Measurements from ENCODE around the gene TSFM. TPM values are rescaled to one million over a fixed set of nuclear protein-coding genes. Genes with fewer than 3 reads are reported as not detected.

Gene TSFM
- total and polyA plus RNA-seq, 11 donors: 37.6 to 80.8 (median 45.4) TPM

DNA sequence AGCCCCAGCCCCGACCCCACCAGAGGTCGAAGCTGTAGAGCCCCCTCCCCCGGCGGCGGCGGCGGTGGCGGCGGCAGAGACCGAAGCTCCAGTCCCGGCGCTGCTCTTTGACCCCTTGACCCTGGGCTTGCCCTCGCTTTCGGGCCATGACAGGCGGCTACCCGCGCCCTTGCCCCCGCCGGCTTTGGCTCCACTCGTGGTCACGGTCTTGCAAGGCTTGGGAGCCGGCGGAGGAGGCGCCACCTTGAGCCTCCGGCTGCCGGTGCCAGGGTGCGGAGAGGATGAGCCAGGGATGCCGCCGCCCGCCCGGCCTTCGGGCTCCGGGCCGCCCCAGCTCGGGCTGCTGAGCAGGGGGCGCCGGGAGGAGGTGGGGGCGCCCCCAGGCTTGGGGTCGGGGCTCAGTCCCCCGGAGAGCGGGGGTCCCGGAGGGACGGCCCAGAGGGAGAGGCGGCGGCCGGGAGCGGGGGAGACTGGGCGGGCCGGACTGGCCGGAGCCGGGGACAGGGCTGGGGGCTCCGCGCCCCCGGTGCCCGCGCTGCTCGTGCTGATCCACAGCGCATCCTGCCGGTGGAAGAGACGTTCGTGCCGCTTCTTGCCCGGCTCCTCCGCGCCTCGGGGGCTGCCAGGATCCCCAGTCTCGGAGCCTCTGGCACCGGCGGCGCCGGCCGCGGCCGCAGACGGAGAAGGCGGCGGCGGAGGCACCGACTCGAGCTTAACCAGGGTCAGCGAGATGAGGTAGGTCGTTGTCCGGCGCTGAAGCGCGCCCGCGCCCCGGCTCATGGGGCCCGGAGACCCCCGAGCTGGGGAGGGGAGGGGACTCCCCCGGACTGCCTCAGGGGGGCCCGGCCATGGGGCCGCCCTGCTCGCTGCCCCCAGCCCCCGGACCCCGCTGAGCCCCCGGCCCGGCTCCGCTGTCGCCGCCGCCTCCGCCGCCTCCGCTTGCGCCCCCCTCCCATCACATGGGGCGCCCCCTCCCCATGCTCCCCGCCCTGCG, 44.8 kb upstream of the TSFM start:
- 3 to 16% (median 9%) methylated on average over 31 to 110 of the region's 110 CpGs for WGBS, 4 donors
- peaks cover 5 to 65% (median 31%) of the 10 kb centered on the region in 12 donors for H3K4me1 ChIP-seq
- peak overlapping the region in 10 of 12 donors; percentile 2 to 77 (median 56) for H3K27ac ChIP-seq
- H3K27me3 ChIP-seq: peaks cover 25 to 78% (median 39%) of the 10 kb centered on the region in 9 donors
- TF ChIP-seq, protein P1, sequence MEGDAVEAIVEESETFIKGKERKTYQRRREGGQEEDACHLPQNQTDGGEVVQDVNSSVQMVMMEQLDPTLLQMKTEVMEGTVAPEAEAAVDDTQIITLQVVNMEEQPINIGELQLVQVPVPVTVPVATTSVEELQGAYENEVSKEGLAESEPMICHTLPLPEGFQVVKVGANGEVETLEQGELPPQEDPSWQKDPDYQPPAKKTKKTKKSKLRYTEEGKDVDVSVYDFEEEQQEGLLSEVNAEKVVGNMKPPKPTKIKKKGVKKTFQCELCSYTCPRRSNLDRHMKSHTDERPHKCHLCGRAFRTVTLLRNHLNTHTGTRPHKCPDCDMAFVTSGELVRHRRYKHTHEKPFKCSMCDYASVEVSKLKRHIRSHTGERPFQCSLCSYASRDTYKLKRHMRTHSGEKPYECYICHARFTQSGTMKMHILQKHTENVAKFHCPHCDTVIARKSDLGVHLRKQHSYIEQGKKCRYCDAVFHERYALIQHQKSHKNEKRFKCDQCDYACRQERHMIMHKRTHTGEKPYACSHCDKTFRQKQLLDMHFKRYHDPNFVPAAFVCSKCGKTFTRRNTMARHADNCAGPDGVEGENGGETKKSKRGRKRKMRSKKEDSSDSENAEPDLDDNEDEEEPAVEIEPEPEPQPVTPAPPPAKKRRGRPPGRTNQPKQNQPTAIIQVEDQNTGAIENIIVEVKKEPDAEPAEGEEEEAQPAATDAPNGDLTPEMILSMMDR (IDR thresholded peaks at IDR 0.05): peak in 5 of 12 donors; percentile 21 to 49 (median 29)
- TF ChIP-seq POLR2A (IDR thresholded peaks at IDR 0.05): no peak
- intact Hi-C loops (cut with DNase I): loop anchor here in 3 of 10 donors (10.0 kb wide), 2 partner anchors 103 to 153 kb away; partner anchors contain the start of gene B4GALNT1 (in 1 of the 3)
- H3K36me3 ChIP-seq: peaks cover 0 to 21% (median 0%) of the 10 kb centered on the region in 9 donors
- peak overlapping the region; percentile 34 to 58 (median 51) for H3K4me3 ChIP-seq
- no peaks in the 10 kb centered on the region for H3K9me3 ChIP-seq
- DNase-seq: peak in 1 of 5 donors; percentile 21
- peak in 2 of 4 donors; percentile 1 to 4 for ATAC-seq

- Histone ChIP-seq H3K27me3 (peaks cover 25 to 77% (median 39%) of the 10 kb centered on the region in 9 donors), H3K36me3 (peaks cover 0 to 11% (median 0%) of the 10 kb centered on the region in 9 donors), H3K4me1 (peaks cover 5 to 67% (median 31%) of the 10 kb centered on the region in 12 donors), H3K27ac (peak within 1 kb of the TSS in 11 of 12 donors; percentile 2 to 77 (median 53)), H3K4me3 (peak within 1 kb of the TSS; percentile 34 to 58 (median 51)), H3K9me3 (no peaks in the 10 kb centered on the region)
- WGBS, 4 donors: 1 to 12% (median 10%) methylated on average over 32 to 36 of the region's 36 CpGs
- ATAC-seq (no peak), DNase-seq (peak in 1 of 5 donors; percentile 20)
- intact Hi-C loops (cut with DNase I): loop anchor here in 3 of 10 donors (10.0 kb wide), 2 partner anchors 104 to 154 kb away; partner anchors contain the start of gene B4GALNT1 (in 1 of the 3)
- no peak for TF ChIP-seq POLR2A (IDR thresholded peaks at IDR 0.05)
- TF ChIP-seq, protein P1 (IDR thresholded peaks at IDR 0.05): no peak
Observed at GRCh38 chr12:57738661-57739237, 43.8 kb upstream of the TSFM start, which contains the start of gene AGAP2. AGAP2 (minus strand) TSS chr12:57738742; CDS start chr12:57738246, 496 bp downstream.

GRCh38 chr12:57739387-57739786, 43.2 kb upstream of the TSFM start:
- H3K4me1 ChIP-seq: peaks cover 5 to 74% (median 33%) of the 10 kb centered on the region in 12 donors
- WGBS, 4 donors: 19 to 32% (median 23%) methylated on average over 7 of the region's 7 CpGs
- DNase-seq: peak in 1 of 5 donors; percentile 9
- peaks cover 25 to 70% (median 36%) of the 10 kb centered on the region in 9 donors for H3K27me3 ChIP-seq
- H3K4me3 ChIP-seq: peak overlapping the region in 7 of 12 donors; percentile 24 to 58 (median 52)
- TF ChIP-seq, protein P1 (IDR thresholded peaks at IDR 0.05): no peak
- TF ChIP-seq POLR2A (IDR thresholded peaks at IDR 0.05): no peak
- peak overlapping the region in 8 of 12 donors; percentile 15 to 77 (median 48) for H3K27ac ChIP-seq
- peaks cover 0 to 5% (median 0%) of the 10 kb centered on the region in 9 donors for H3K36me3 ChIP-seq
- no peaks in the 10 kb centered on the region for H3K9me3 ChIP-seq
- ATAC-seq: no peak
- intact Hi-C loops (cut with DNase I): loop anchor here in 3 of 10 donors (10.0 kb wide), 2 partner anchors 105 to 155 kb away; partner anchors contain the start of gene B4GALNT1 (in 1 of the 3)
